ENCODE measurements around the gene CFAP46.

GRCh38 chr10:132816718-132817117, 125.7 kb downstream of the CFAP46 start:
- TF ChIP-seq CTCF (IDR thresholded peaks at IDR 0.05) (no peak), EZH2phosphoT487 (IDR thresholded peaks at IDR 0.05) (no peak)
